Left kidney (tissue), 2 donors: Measurements from ENCODE around the gene PSMA5. TPM values are rescaled to one million over a fixed set of nuclear protein-coding genes. Genes with fewer than 3 reads are reported as not detected.

Experiments used
- DNase-seq: peaks from one replicate; pipeline ENCODE4 v3.0.0-alpha.2; 2013
- polyA plus RNA-seq: library from polyadenylated mRNA; unstranded; fragments of 120-200 nt; gene quantifications from one replicate; pipeline ENCODE4 v1.2.1, GENCODE V29; 2013; ENCODE audit not compliant: insufficient read length

PSMA5 gene
- polyA plus RNA-seq, 1 donor, result 120 TPM

DNA sequence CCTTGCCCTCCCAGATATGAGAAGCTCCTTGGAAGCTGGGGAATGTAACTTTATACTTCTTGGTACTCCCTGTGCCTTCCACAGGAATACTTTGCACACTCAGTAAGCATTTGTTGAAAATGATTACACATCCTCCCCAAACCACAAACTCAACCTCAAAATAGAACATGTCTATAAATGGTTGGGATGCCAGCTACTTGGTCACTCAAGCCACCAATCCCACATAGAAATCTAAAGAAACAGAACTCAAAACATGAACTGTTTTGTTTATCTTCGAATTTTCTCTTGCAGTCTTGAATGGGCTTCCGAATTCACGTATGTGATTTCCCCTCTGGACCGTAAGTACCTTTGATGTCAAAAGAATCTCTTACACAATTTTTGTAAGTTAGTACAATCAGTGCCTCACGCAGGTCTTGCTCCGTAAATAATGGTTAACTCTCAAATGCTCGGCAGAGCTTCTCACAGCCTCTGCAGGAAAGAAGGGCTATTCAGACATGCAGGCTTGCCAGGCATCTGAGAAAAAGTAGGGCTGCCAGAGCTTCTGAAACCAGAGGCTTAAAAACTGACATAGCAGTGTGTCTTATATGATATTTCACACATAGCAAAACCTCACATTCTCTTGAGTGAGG is 55.4 kb downstream of the PSMA5 start:
- no peak for DNase-seq

DNA sequence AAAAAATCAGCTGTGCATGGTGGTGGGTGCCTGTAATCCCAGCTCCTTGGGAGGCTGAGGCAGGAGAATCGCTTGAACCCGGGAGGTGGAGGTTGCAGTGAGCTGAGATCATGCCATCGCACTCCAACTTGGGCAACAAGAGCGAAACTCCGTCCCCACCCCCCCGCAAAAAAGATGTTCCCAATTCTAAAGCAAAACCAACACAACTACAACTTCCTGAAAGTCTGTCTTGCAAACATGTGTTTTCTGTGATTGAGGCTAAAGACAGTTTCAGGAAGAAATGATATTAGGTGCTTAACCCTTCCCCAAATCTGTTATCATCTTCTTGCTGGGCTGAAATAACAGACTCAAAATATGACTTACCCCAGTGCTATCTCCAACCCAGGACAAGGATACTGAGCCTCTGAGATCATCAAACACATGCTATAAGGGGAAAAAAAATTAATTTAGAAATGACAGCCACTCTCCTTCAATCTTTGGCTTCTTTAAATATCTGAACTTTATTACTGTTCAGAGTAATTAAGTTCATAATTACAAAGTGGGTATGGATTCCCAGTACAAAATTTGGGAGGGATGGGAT is 57.0 kb downstream of the PSMA5 start:
- DNase-seq, result no peak

- no peak for DNase-seq
Observed at GRCh38 chr1:109368464-109368863, 57.8 kb downstream of the PSMA5 start.

DNA sequence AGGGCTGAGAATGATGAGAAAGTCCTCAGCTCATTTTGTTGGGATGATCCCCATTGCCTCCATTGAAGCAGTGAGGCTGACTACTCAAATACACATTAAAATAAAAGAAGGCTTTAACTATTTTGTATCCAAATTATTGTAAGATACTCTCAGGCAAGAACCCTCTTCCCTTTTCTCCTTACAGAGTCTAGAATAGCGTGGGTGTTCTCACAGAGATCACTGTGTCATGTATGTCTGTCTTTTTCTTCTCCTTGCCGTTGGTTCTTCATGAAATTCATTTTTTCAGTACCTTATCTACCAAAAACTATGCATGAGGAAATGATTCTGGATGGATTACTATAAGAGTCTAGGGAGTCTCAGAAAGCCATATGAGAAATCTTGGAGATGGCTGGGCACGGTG is 58.6 kb downstream of the PSMA5 start:
- DNase-seq, result no peak

DNA sequence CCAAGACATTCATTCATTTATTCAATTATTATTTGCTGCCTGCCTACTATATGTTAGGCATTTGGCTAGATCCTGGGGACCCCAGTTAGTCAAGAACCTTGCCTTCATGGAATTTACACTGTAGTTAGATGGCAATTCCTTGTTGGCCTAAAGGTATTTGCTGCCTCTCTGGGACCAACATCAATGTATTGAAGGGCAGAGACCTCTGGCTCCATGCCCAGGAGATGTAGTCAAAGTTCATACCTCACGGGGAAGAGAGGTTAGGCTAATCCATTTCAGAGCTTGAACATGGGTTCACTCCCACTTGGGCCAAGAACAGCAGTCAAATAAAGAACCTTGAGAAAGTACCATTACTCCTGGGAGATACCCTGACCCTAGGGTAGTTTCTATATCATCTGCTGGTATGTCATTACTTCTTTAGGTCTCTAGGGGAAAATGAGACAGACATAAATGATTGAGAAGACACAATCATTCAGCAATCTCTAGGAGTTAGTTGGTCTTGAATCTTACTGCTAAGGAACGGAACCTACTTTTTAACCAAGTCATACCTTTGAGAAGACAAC is 60.5 kb downstream of the PSMA5 start:
- DNase-seq, result no peak

GRCh38 chr1:109361649-109362048 is 64.6 kb downstream of the PSMA5 start:
- no peak for DNase-seq

- DNase-seq, result no peak
Observed at GRCh38 chr1:109361069-109361468, 65.2 kb downstream of the PSMA5 start.

DNA sequence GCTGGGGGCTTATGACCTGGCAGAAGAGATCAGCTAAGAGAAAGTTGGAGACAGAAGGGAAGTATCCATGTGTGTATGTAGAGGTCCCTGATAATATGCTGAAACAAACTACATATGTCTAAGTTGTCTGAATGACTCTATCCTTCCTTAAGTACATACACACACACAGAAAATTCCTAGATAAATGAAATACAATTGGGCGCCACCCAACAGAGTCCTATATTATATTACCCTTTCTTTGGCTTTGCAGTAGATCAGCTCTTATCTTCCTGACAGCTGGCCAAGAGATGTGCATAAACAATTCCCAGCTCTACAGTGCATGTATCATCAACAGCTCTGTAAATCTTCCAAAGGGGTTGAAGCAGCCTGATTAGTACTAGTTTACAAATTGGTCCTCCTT is 68.6 kb downstream of the PSMA5 start:
- no peak for DNase-seq

GRCh38 chr1:109356915-109357314 is 69.3 kb downstream of the PSMA5 start:
- DNase-seq, result no peak

GRCh38 chr1:109356505-109356904 is 69.7 kb downstream of the PSMA5 start:
- no peak for DNase-seq

DNA sequence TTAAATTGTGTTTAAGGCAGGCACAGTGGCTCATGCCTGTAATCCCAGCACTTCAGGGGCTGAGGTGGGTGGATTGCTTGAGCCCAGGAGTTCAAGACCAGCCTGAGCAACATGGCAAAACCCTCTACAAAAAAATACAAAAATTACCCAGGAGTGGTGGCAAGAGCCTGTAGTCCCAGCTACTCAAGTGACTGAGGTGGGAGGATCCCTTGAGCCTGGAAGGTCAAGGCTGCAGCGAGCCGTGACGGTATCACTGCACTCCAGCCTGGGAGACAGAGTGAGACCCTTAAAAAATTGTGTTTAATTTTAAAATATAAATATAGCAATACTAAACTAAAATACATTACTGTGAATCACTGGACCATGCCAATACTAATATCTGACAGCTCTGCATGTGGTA is 71.3 kb downstream of the PSMA5 start:
- DNase-seq, result peak; percentile 35

DNA sequence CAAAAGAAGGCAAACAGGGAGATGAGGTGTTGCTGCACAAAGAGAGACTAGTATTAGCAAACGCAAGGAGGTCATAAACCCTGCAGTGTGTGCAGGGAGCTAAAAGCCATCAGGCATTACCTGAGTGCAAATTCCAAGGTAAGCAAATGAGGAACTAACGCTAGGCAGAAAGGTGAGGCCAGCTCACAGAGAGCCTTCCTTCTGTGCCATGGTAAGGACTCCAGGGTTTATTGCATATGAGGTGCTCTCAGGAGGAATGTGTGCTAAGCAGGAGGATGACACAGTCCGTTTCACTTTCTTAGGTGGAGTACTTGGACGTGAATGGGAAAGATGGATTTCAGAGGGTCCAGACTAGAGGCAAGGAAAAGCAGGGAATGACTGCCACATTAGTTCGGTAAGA is 74.8 kb downstream of the PSMA5 start:
- no peak for DNase-seq

- no peak for DNase-seq
Observed at GRCh38 chr1:109350655-109351054, 75.6 kb downstream of the PSMA5 start.

DNA sequence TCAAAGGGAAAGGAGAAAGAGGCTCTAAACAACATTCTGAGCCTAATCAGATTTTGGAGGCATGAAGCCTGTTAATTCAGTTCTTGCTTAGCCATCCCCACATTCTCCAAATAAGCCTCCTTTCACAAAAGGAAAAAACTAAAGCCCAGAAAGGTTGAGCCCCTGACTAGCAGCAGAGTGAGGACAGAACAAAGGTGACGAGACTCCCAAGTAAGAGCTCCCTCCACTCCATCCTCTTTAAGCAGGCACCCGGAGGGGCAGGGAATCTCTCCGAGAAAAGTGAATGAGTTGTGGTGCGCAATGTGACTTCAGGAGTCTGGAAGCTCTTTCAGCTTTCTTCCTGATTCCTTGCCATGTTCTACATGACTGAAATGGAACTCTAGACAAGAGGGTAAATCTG is 76.1 kb downstream of the PSMA5 start:
- DNase-seq, result no peak

Other genes starting within 250 kb of the PSMA5 start
- gene SARS1, start 212.5 kb downstream of the PSMA5 start, polyA plus RNA-seq, result 140 TPM
- 31.8 TPM for gene CELSR2, start 176.9 kb downstream of the PSMA5 start, polyA plus RNA-seq
- 29.8 TPM for gene PSRC1, start 143.3 kb downstream of the PSMA5 start, polyA plus RNA-seq
- 0.37 TPM for gene MYBPHL, start 119.4 kb downstream of the PSMA5 start, polyA plus RNA-seq
- gene SORT1, start 28.5 kb downstream of the PSMA5 start, polyA plus RNA-seq, result 66.4 TPM
- gene SYPL2, start 40.1 kb upstream of the PSMA5 start, polyA plus RNA-seq, result 13.4 TPM
- gene ATXN7L2, start 57.5 kb upstream of the PSMA5 start, polyA plus RNA-seq, result 10.4 TPM
- gene CYB561D1, start 67.6 kb upstream of the PSMA5 start, polyA plus RNA-seq, result 9.7 TPM
- gene AMIGO1, start 83.3 kb upstream of the PSMA5 start, polyA plus RNA-seq, result 6.2 TPM
- gene GPR61, start 113.4 kb upstream of the PSMA5 start, polyA plus RNA-seq, result 1.1 TPM
- 13.1 TPM for gene GNAI3, start 122.2 kb upstream of the PSMA5 start, polyA plus RNA-seq
- gene GNAT2, start 193.2 kb upstream of the PSMA5 start, polyA plus RNA-seq, result not detected
- gene AMPD2, start 193.4 kb upstream of the PSMA5 start, polyA plus RNA-seq, result 50.3 TPM
- gene GSTM4, start 229.7 kb upstream of the PSMA5 start, polyA plus RNA-seq, result 73.1 TPM
- 268 TPM for gene GSTM2, start 241.6 kb upstream of the PSMA5 start, polyA plus RNA-seq